H9 (cell line): ENCODE data around the gene RTTN. TPM values are rescaled to one million over a fixed set of nuclear protein-coding genes. Genes with fewer than 3 reads are reported as not detected.

ENCODE experiments used
- DNase-seq: peaks from one replicate; pipeline ENCODE4 v3.0.0-alpha.2; 2017
- H2AFZ ChIP-seq: one replicate; pipeline ENCODE4 v1.6.1; 2013; ENCODE audit warnings: mild to moderate bottlenecking, low read length, control low read depth, moderate library complexity
- H2AK5ac ChIP-seq: 2 replicates; pipeline ENCODE4 v1.6.1; 2013; ENCODE audit warnings: low read length, control low read depth, mixed read lengths; ENCODE audit not compliant: insufficient read length
- H2BK120ac ChIP-seq: one replicate; pipeline ENCODE4 v1.6.1; 2013; ENCODE audit warnings: low read depth, mild to moderate bottlenecking, low read length, control low read depth, inconsistent platforms; ENCODE audit not compliant: poor library complexity, severe bottlenecking
- H2BK12ac ChIP-seq: 2 replicates; pipeline ENCODE4 v1.6.1; 2013; ENCODE audit warnings: low read length, control low read depth, mixed read lengths, low read depth; ENCODE audit not compliant: insufficient read length
- H2BK15ac ChIP-seq: 2 replicates; pipeline ENCODE4 v1.6.1; 2013; ENCODE audit warnings: low read depth, low read length, control low read depth
- H2BK20ac ChIP-seq: one replicate; pipeline ENCODE4 v1.6.1; 2013; ENCODE audit warnings: low read depth, mild to moderate bottlenecking, low read length, control low read depth, inconsistent platforms; ENCODE audit not compliant: poor library complexity, severe bottlenecking
- H2BK5ac ChIP-seq: 2 replicates; pipeline ENCODE4 v1.6.1; 2013; ENCODE audit warnings: low read length, control low read depth, mixed read lengths; ENCODE audit not compliant: insufficient read length
- H3K14ac ChIP-seq: 2 replicates; pipeline ENCODE4 v1.6.1; 2013; ENCODE audit warnings: low read length, control low read depth; ENCODE audit not compliant: insufficient read depth
- H3K18ac ChIP-seq: 2 replicates; pipeline ENCODE4 v1.6.1; 2013; ENCODE audit warnings: low read depth, mild to moderate bottlenecking, mixed read lengths, low read length, control low read depth; ENCODE audit not compliant: insufficient read length
- H3K23ac ChIP-seq: 2 replicates; pipeline ENCODE4 v1.6.1; 2013; ENCODE audit warnings: low read length, control low read depth, mixed read lengths, low read depth; ENCODE audit not compliant: insufficient read length
- H3K23me2 ChIP-seq: 2 replicates; pipeline ENCODE4 v1.6.1; 2013; ENCODE audit warnings: low read depth, mild to moderate bottlenecking, mixed read lengths, low read length, control low read depth; ENCODE audit not compliant: insufficient read length, poor library complexity, severe bottlenecking
- H3K27ac ChIP-seq: 2 replicates; pipeline ENCODE4 v1.5.1; 2013; ENCODE audit warnings: low read length, control low read depth, mixed read lengths, low read depth; ENCODE audit not compliant: insufficient read length
- H3K27me3 ChIP-seq: 2 replicates; pipeline ENCODE4 v1.6.1; 2013; ENCODE audit warnings: low read length, control low read depth, inconsistent platforms; ENCODE audit not compliant: insufficient read depth
- H3K4ac ChIP-seq: 2 replicates; pipeline ENCODE4 v1.6.1; 2013; ENCODE audit warnings: low read depth, mild to moderate bottlenecking, control low read depth, inconsistent platforms, low read length, moderate library complexity
- H3K4me1 ChIP-seq: 2 replicates; pipeline ENCODE4 v1.6.1; 2013; ENCODE audit warnings: low read length, control low read depth, inconsistent platforms; ENCODE audit not compliant: insufficient read depth
- H3K4me2 ChIP-seq: 2 replicates; pipeline ENCODE4 v1.6.1; 2013; ENCODE audit warnings: low read length, control low read depth, mixed read lengths; ENCODE audit not compliant: insufficient read length, insufficient read depth
- H3K56ac ChIP-seq: 2 replicates; pipeline ENCODE4 v1.6.1; 2013; ENCODE audit warnings: low read depth, mild to moderate bottlenecking, mixed read lengths, low read length, control low read depth; ENCODE audit not compliant: insufficient read length
- H3K79me1 ChIP-seq: 2 replicates; pipeline ENCODE4 v1.6.1; 2013; ENCODE audit warnings: low read depth, mild to moderate bottlenecking, moderate library complexity, low read length, control low read depth, inconsistent platforms; ENCODE audit not compliant: insufficient read depth, poor library complexity, severe bottlenecking
- H3K79me2 ChIP-seq: 2 replicates; pipeline ENCODE4 v1.6.1; 2013; ENCODE audit warnings: low read length, control low read depth, inconsistent platforms; ENCODE audit not compliant: insufficient read depth
- H3K9ac ChIP-seq: 2 replicates; pipeline ENCODE4 v1.6.1; 2013; ENCODE audit warnings: low read length, control low read depth, mixed read lengths; ENCODE audit not compliant: insufficient read length; ENCODE audit errors: extremely low read depth
- H3K9me3 ChIP-seq: one replicate; pipeline ENCODE4 v1.6.1; 2013; ENCODE audit warnings: low read depth, low read length, inconsistent platforms; ENCODE audit not compliant: control insufficient read depth
- H3T11ph ChIP-seq: one replicate; pipeline ENCODE4 v1.6.1; 2013; ENCODE audit warnings: mild to moderate bottlenecking, low read length, control low read depth, inconsistent platforms
- H4K20me1 ChIP-seq: one replicate; pipeline ENCODE4 v1.6.1; 2013; ENCODE audit not compliant: control insufficient read depth, insufficient read length, insufficient read depth
- H4K5ac ChIP-seq: 2 replicates; pipeline ENCODE4 v1.6.1; 2013; ENCODE audit warnings: low read depth, mild to moderate bottlenecking, mixed read lengths, low read length, control low read depth; ENCODE audit not compliant: insufficient read length
- H4K8ac ChIP-seq: replicated peaks from 2 replicates; pipeline ENCODE4 v1.6.1; 2013; ENCODE audit warnings: low read length, control low read depth, mixed read lengths, low read depth; ENCODE audit not compliant: insufficient read length
- H4K91ac ChIP-seq: 2 replicates; pipeline ENCODE4 v1.6.1; 2013; ENCODE audit warnings: low read depth, mild to moderate bottlenecking, moderate library complexity, mixed read lengths, low read length, control low read depth; ENCODE audit not compliant: insufficient read length
- H3K27ac Mint-ChIP-seq, 3 experiments: 2 replicates in 2 of 3; 3 replicates in 1 of 3; pipeline ENCODE4 v1.8.0; 2020 to 2021; ENCODE audit warnings: mixed read lengths in 3 of 3, mild to moderate bottlenecking in 1 of 3, moderate library complexity in 1 of 3
- H3K27me3 Mint-ChIP-seq: 2 replicates; pipeline ENCODE4 v1.8.0; 2021; ENCODE audit warnings: low read depth, mild to moderate bottlenecking, moderate library complexity, mixed read lengths
- H3K36me3 Mint-ChIP-seq, 3 experiments: 2 replicates in 2 of 3; 3 replicates in 1 of 3; pipeline ENCODE4 v1.8.0; 2020 to 2021; ENCODE audit warnings: low read depth in 3 of 3, mixed read lengths in 3 of 3; ENCODE audit not compliant: insufficient read depth in 1 of 3
- H3K4me1 Mint-ChIP-seq, 2 experiments: 2 replicates each; pipeline ENCODE4 v1.8.0; 2020; ENCODE audit warnings: mixed read lengths in 2 of 2
- H3K4me3 Mint-ChIP-seq, 2 experiments: 2 replicates in 1 of 2; 3 replicates in 1 of 2; pipeline ENCODE4 v1.8.0; 2020 to 2021; ENCODE audit warnings: mild to moderate bottlenecking in 2 of 2, mixed read lengths in 2 of 2, moderate library complexity in 1 of 2
- H3K9me3 Mint-ChIP-seq, 2 experiments: 2 replicates in 1 of 2; 3 replicates in 1 of 2; pipeline ENCODE4 v1.8.0; 2020; ENCODE audit warnings: mild to moderate bottlenecking in 2 of 2, mixed read lengths in 2 of 2, moderate library complexity in 1 of 2
- WGBS: extraction: QIAGEN DNeasy Blood & Tissue Kit; methylation state at CpG from one replicate; pipeline ENCODE4 v1.1.7; 2013; ENCODE audit warnings: missing lambda C conversion rate, low lambda C conversion rate, mixed read lengths; ENCODE audit not compliant: insufficient read length; ENCODE audit errors: extremely low coverage; 5-methylcytosine and 5-hydroxymethylcytosine counted together
- total RNA-seq: library from RNA; stranded (reverse); gene quantifications from 2 replicates; pipeline ENCODE4 v1.2.1, GENCODE V29; 2021
- TF ChIP-seq, protein P1 (sequence below): fragments of 200-600 bp; sonication (generic); conservative IDR thresholded peaks from 3 replicates; pipeline ENCODE4 v1.8.0; 2021; ENCODE audit warnings: antibody characterized with exemption, mild to moderate bottlenecking

The RTTN gene
- total RNA-seq, 1 experiment from 2014 or later: 17.6 TPM

DNA sequence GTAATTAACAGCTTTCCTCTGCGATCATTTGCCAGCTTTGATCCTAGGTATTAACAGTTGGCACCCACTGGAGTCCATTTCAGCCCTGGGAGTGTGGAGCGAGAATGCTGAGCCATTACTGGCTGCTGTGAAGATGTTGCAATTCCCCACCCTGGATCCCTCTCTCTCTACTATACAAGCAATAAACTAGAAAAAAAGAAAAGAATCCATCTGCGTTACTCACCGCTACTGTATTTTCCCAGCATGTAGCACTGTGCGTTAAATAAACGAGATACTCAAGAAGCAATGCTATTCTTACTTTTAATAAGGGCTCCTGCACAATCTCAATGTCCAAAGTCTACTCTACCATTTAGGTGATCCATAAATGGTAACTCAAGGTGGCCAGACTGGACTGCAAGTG is 8.5 kb downstream of the RTTN start:
- no peak overlapping the region for H2AK5ac ChIP-seq
- no peak overlapping the region for H3K9ac ChIP-seq
- H3K56ac ChIP-seq: no peak overlapping the region
- no peak overlapping the region for H4K5ac ChIP-seq
- no peak overlapping the region for H3K4me3 Mint-ChIP-seq
- H3K27ac ChIP-seq: no peak overlapping the region
- H3K4ac ChIP-seq: no peak overlapping the region
- H3K79me2 ChIP-seq: peaks cover 2% of the 10 kb centered on the region; the same call in 1 of the 2 replicates
- no peak overlapping the region for H2BK20ac ChIP-seq
- peaks cover 0 to 6% of the 10 kb centered on the region in 2 experiments; a peak in 1 of 4 replicates for H3K4me1 Mint-ChIP-seq
- no peaks in the 10 kb centered on the region for H3K4me1 ChIP-seq
- H3K27me3 Mint-ChIP-seq: no peaks in the 10 kb centered on the region
- no peak overlapping the region for H3K4me2 ChIP-seq
- no peak overlapping the region for H2BK5ac ChIP-seq
- no peak overlapping the region for H4K8ac ChIP-seq
- no peak overlapping the region for H3K27ac Mint-ChIP-seq
- no peak for DNase-seq
- no peak overlapping the region for H2BK15ac ChIP-seq
- no peak overlapping the region for H2BK120ac ChIP-seq
- no peak overlapping the region for H2BK12ac ChIP-seq
- no peak overlapping the region for H3K18ac ChIP-seq
- no peaks in the 10 kb centered on the region for H3K9me3 Mint-ChIP-seq
- peaks cover 7 to 66% (median 59%) of the 10 kb centered on the region in 3 experiments; a peak in 6 of 7 replicates for H3K36me3 Mint-ChIP-seq
- no peak overlapping the region for H2AFZ ChIP-seq
- H4K20me1 ChIP-seq: no peaks in the 10 kb centered on the region
- H3K27me3 ChIP-seq: no peaks in the 10 kb centered on the region
- no peaks in the 10 kb centered on the region for H3K23me2 ChIP-seq
- no CpG with 5 or more reads among the region's 6 CpGs for WGBS
- H3K14ac ChIP-seq: no peak overlapping the region
- no peak overlapping the region for H3T11ph ChIP-seq
- no peak overlapping the region for H3K23ac ChIP-seq
- no peak overlapping the region for H4K91ac ChIP-seq
- TF ChIP-seq, protein P1, sequence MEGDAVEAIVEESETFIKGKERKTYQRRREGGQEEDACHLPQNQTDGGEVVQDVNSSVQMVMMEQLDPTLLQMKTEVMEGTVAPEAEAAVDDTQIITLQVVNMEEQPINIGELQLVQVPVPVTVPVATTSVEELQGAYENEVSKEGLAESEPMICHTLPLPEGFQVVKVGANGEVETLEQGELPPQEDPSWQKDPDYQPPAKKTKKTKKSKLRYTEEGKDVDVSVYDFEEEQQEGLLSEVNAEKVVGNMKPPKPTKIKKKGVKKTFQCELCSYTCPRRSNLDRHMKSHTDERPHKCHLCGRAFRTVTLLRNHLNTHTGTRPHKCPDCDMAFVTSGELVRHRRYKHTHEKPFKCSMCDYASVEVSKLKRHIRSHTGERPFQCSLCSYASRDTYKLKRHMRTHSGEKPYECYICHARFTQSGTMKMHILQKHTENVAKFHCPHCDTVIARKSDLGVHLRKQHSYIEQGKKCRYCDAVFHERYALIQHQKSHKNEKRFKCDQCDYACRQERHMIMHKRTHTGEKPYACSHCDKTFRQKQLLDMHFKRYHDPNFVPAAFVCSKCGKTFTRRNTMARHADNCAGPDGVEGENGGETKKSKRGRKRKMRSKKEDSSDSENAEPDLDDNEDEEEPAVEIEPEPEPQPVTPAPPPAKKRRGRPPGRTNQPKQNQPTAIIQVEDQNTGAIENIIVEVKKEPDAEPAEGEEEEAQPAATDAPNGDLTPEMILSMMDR: no peak
- no peaks in the 10 kb centered on the region for H3K9me3 ChIP-seq
- no peaks in the 10 kb centered on the region for H3K79me1 ChIP-seq
